HG02588 (cell line): Measurements from ENCODE around the gene GPC5.
"Not testable (repeated sequence)": the region's sequence is repeated elsewhere in the genome, so short reads cannot be mapped to it uniquely, and the experiment has no call there.

ENCODE experiments used
- ATAC-seq: cut with Tn5 transposase; IDR thresholded peaks from one replicate; pipeline ENCODE4 v1.9.1; 2021; ENCODE audit warnings: mild to moderate bottlenecking, moderate library complexity; ENCODE audit not compliant: unreplicated experiment

GPC5 gene

GRCh38 chr13:92500192-92500591, 1101.8 kb downstream of the GPC5 start:
- ATAC-seq = no peak

GRCh38 chr13:92510416-92510815, 1112.0 kb downstream of the GPC5 start:
- ATAC-seq = no peak

- ATAC-seq = no peak
Measured at GRCh38 chr13:92512852-92513251, 1114.4 kb downstream of the GPC5 start.

- no peak for ATAC-seq
Measured at GRCh38 chr13:92513672-92514071, 1115.3 kb downstream of the GPC5 start.

- no peak for ATAC-seq
Measured at GRCh38 chr13:92514420-92515125, 1116.2 kb downstream of the GPC5 start.

GRCh38 chr13:92516878-92517277, 1118.5 kb downstream of the GPC5 start:
- not testable (repeated sequence) for ATAC-seq

GRCh38 chr13:92518622-92519021, 1120.2 kb downstream of the GPC5 start:
- ATAC-seq = not testable (repeated sequence)

- no peak for ATAC-seq
Measured at GRCh38 chr13:92530364-92530763, 1131.9 kb downstream of the GPC5 start.

GRCh38 chr13:92535222-92536006, 1137.0 kb downstream of the GPC5 start:
- no peak for ATAC-seq

GRCh38 chr13:92537471-92537870, 1139.0 kb downstream of the GPC5 start:
- no peak for ATAC-seq

GRCh38 chr13:92538164-92538563, 1139.7 kb downstream of the GPC5 start:
- no peak for ATAC-seq

GRCh38 chr13:92539148-92539547, 1140.7 kb downstream of the GPC5 start:
- not testable (repeated sequence) for ATAC-seq

GRCh38 chr13:92547266-92547665, 1148.8 kb downstream of the GPC5 start:
- ATAC-seq = no peak

GRCh38 chr13:92549276-92549675, 1150.9 kb downstream of the GPC5 start:
- ATAC-seq = no peak

GRCh38 chr13:92553470-92554114, 1155.2 kb downstream of the GPC5 start:
- no peak for ATAC-seq

- no peak for ATAC-seq
Measured at GRCh38 chr13:92560883-92561282, 1162.5 kb downstream of the GPC5 start.

- ATAC-seq = no peak
Measured at GRCh38 chr13:92564942-92565341, 1166.5 kb downstream of the GPC5 start.

- ATAC-seq = no peak
Measured at GRCh38 chr13:92566767-92567166, 1168.3 kb downstream of the GPC5 start.

- ATAC-seq = no peak
Measured at GRCh38 chr13:92572190-92572589, 1173.8 kb downstream of the GPC5 start.

GRCh38 chr13:92573467-92574057, 1175.1 kb downstream of the GPC5 start:
- no peak for ATAC-seq

- ATAC-seq = no peak
Measured at GRCh38 chr13:92574499-92574898, 1176.1 kb downstream of the GPC5 start.
